Fibroblast of peridontal ligament (primary cell): ENCODE measurements around the gene MYLIP.

Experiments
- DNase-seq: peaks from one replicate; pipeline ENCODE4 v3.0.0-alpha.2; 2010; ENCODE audit errors: extremely low read depth

MYLIP gene

DNA sequence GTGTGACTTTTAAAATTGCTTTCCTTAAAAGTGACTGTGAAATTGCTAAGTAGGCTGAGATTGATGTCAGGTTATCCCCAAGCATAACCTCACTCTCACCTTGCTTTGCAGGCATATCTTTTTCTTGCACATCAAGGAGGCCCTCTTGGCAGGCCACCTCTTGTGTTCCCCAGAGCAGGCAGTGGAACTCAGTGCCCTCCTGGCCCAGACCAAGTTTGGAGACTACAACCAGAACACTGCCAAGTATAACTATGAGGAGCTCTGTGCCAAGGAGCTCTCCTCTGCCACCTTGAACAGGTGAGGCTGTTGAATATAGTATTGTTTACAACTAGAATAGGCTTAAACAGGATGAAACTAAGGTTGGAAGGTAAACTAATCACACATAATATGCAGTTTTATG, 12.6 kb downstream of the MYLIP start:
- DNase-seq, result no peak

GRCh38 chr6:16145038-16145437, 16.2 kb downstream of the MYLIP start:
- no peak for DNase-seq

DNA sequence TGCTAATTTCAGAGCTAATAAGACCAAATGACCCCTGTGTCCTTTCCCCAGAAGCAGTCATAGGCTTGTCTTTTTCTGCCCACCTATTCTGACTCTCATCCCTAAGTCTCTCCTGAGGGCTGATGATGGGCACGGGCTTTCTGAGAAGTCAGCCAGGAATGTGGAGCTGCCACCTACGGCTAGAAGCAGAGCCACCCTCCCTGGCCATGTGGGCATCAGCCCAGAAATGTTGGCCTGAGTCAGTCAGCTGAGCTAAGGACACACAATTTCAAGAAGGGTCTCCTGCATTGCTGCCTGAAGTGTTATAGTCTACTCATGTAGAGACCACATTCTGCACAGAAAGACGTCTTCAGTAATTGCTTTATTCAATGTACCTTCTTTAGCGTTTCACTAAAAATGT, 17.1 kb downstream of the MYLIP start:
- no peak for DNase-seq

DNA sequence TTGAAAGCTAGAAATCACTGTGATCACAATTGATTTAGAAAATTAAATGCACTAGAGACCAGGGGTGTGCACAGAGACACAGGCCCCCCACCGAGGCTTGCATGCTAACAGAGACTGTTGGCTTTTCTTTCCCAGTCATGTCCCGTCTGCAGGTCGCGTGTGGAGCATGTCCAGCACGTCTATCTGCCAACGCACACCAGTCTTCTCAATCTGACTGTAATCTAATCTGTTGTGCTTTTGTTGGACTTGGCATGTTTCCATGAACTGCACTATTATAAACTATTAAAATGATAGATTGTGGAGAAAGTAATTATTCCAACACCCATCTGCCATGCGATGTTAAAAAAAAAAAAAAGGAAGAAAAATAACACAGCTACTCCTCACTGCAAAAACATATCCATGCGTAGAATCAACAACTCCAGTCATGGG, 17.7 kb downstream of the MYLIP start:
- no peak for DNase-seq

DNA sequence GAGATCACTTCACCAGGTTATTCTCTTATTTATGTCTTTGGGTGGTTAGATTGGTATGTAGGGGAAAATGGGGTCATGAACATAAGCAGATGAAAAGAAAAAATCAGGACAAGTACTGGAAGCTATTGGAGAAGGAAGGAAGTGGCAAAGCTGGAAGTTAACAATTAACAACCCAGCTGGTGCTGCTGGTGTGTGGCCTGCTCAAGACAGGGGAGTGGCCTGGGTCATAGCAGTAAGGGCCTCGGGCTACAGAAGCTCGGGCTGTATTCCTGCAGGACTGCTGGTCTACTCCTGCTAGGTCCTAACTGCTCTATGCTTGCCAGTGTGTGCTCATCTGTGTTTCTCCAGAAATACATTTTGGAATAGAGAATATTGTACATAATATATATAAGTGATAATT, 19.6 kb downstream of the MYLIP start:
- DNase-seq, result no peak

GRCh38 chr6:16149305-16149704, 20.4 kb downstream of the MYLIP start:
- DNase-seq, result no peak

- no peak for DNase-seq
Measured at GRCh38 chr6:16150098-16150497, 21.2 kb downstream of the MYLIP start.

- no peak for DNase-seq
Measured at GRCh38 chr6:16153211-16153820, 24.4 kb downstream of the MYLIP start.

GRCh38 chr6:16154904-16155303, 26.0 kb downstream of the MYLIP start:
- DNase-seq, result peak; percentile 98

GRCh38 chr6:16157492-16157891, 28.6 kb downstream of the MYLIP start:
- no peak for DNase-seq

GRCh38 chr6:16157909-16158308, 29.0 kb downstream of the MYLIP start:
- DNase-seq, result no peak

DNA sequence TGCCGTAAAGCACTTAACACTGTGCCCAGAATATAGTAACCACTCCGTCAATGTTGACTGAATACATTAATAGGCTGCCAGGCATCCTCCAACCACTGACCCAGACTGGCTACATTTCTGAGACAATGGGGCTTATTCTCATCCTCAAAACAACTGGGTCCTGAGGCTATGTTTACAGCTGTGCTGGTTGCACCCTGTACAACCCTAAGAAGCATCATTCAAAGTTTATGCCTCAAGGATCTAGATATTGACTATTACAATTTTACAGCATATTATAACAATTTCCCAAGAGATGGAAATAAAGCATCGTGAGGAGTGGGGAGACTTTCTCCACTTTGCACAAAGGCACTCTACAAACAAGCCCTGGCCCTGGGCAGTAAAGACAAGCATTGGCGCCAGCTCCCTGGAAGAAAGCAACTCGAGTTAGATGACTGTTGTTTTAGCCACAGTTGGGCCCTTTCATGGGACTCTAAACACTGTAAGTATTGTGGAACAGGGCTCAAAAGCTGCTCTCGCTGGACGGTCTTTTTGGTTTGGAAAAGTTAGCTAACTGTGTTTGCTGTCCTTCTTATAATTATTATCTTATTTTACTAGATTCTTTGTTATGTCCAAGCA, 30.2 kb downstream of the MYLIP start:
- DNase-seq, result no peak

DNA sequence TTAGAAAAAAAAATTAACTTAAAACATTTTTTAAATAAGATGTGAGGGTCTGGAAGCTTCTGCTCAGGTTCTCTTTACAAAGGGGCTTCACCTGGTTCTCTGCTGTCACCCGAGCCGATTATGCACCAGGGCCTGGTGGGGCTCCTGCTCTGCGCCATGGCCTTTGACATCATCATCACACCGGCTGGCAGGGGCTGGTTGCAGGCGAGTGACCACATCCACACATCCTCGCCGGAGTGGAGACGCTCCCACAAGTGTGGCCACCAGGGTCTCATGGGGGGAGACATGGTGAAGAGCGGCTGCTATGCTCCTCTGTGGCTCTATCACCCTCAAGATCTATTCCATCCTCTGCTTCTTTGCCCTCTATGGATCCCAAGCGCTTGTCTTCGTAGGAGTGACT, 31.9 kb downstream of the MYLIP start:
- DNase-seq, result no peak

- DNase-seq, result no peak
Measured at GRCh38 chr6:16162003-16162402, 33.1 kb downstream of the MYLIP start.

- no peak for DNase-seq
Measured at GRCh38 chr6:16163066-16163465, 34.2 kb downstream of the MYLIP start.

GRCh38 chr6:16163535-16164300, 34.8 kb downstream of the MYLIP start:
- DNase-seq, result no peak

- DNase-seq, result no peak
Measured at GRCh38 chr6:16165641-16166040, 36.8 kb downstream of the MYLIP start.

DNA sequence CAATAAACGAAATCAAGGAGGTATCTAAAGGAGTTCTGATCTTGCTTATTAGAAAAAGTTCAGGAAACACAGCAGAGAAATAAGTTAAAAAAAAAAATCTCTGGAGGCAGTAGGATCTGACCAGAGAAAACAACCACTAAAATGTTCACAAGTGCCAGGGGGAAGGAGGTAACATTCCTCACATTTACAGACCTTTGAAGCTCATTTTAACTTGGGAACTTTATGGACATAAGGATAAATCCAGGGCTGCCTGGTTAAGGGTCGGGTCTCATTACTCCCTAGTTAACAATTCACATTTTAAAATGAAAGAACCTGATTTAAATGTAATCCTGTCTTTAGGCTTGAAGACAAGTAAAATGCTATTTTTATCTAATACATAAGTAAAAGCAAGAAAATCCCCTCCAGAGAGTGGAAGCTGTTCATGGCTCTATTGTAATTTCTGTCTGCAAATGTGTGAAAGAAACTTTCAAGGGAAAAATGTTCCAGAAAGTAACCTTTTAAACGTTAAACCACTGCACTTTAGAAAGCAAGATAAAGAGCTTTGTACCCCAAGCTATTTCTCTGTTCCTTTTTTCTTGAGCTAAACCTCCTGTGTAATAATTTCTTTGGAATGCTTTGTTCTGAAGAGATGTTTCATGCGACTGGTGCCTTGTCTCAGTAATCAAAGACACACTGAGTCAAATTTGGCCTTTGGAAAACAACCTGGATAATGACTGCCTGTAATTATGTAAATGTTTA, 38.2 kb downstream of the MYLIP start:
- DNase-seq, result no peak

DNA sequence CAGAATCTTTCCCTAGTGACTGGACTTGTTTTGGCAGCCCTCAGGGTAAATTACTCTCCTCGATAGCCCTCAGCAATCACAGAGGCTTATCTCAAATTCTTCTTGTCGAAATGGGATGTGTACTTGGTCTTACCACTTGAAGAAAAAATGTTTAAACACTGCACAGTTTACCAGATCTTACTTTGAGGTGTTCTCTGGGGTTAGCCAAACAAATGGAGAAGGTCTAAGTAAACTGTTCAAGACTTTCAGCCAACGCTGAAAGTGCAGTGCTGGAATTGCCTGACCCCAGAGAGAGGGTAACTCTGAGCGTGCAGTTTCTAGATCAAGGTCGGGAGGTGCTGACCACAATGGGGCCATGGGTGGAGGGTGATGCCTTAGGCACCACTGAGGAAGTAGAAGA, 39.2 kb downstream of the MYLIP start:
- DNase-seq, result no peak

- peak; percentile 70 for DNase-seq
Measured at GRCh38 chr6:16168858-16169257, 40.0 kb downstream of the MYLIP start.

GRCh38 chr6:16171400-16171799, 42.5 kb downstream of the MYLIP start:
- DNase-seq, result no peak

- no peak for DNase-seq
Measured at GRCh38 chr6:16173167-16173940, 44.5 kb downstream of the MYLIP start.
